OCI-LY1 (cell line): ENCODE results near the gene CEP97.
"Not testable (repeated sequence)": the region's sequence is repeated elsewhere in the genome, so short reads cannot be mapped to it uniquely, and the experiment has no call there.

Experiments used
- H2AFZ ChIP-seq: fragments of 200-600 bp; sonication (generic), shearing (Covaris generic); 2 replicates; pipeline ENCODE4 v1.6.0; 2014; ENCODE audit warnings: antibody characterized with exemption, mild to moderate bottlenecking, low read length
- H3F3A ChIP-seq: fragments of 200-600 bp; sonication (generic), shearing (Covaris generic); 2 replicates; pipeline ENCODE4 v1.6.0; 2014; ENCODE audit warnings: mild to moderate bottlenecking, antibody characterized with exemption, low read length, moderate library complexity; ENCODE audit not compliant: insufficient read depth
- H3K27ac ChIP-seq: fragments of 200-600 bp; sonication (generic); 2 replicates; pipeline ENCODE4 v1.5.1; 2014; ENCODE audit warnings: low read length, mixed run types, mild to moderate bottlenecking, low read depth; ENCODE audit not compliant: poor library complexity, severe bottlenecking
- H3K27me3 ChIP-seq: fragments of 200-600 bp; sonication (generic); 2 replicates; pipeline ENCODE4 v1.6.0; 2014; ENCODE audit warnings: antibody characterized with exemption, mild to moderate bottlenecking, low read length, moderate library complexity; ENCODE audit not compliant: insufficient read depth
- H3K36me3 ChIP-seq: fragments of 200-600 bp; sonication (generic); 2 replicates; pipeline ENCODE4 v1.6.1; 2014; ENCODE audit warnings: mild to moderate bottlenecking, antibody characterized with exemption, low read length, moderate library complexity, mixed read lengths; ENCODE audit not compliant: insufficient read depth
- H3K4me1 ChIP-seq: fragments of 200-600 bp; sonication (generic); 2 replicates; pipeline ENCODE4 v1.5.1; 2014; ENCODE audit warnings: mild to moderate bottlenecking, low read length, moderate library complexity; ENCODE audit not compliant: insufficient read depth, severe bottlenecking
- H3K4me2 ChIP-seq: fragments of 200-600 bp; sonication (generic), shearing (Covaris generic); 2 replicates; pipeline ENCODE4 v1.6.1; 2014; ENCODE audit warnings: low read length
- H3K4me3 ChIP-seq: fragments of 200-600 bp; sonication (generic); 2 replicates; pipeline ENCODE4 v1.5.1; 2014; ENCODE audit warnings: low read length, low read depth, mild to moderate bottlenecking, mixed read lengths; ENCODE audit not compliant: poor library complexity, severe bottlenecking
- H3K79me2 ChIP-seq: fragments of 200-600 bp; shearing (Covaris generic); 2 replicates; pipeline ENCODE4 v1.6.1; 2016; ENCODE audit warnings: mixed run types, low read length, mixed read lengths; ENCODE audit not compliant: insufficient read depth
- H3K9ac ChIP-seq: fragments of 200-600 bp; sonication (generic), shearing (Covaris generic); 2 replicates; pipeline ENCODE4 v1.6.1; 2014; ENCODE audit warnings: mild to moderate bottlenecking, low read length, mixed read lengths
- H3K9me2 ChIP-seq: fragments of 200-600 bp; sonication (generic), shearing (Covaris generic); 2 replicates; pipeline ENCODE4 v1.6.1; 2014; ENCODE audit warnings: low read depth, mild to moderate bottlenecking, low read length, mixed read lengths
- H3K9me3 ChIP-seq: fragments of 200-600 bp; shearing (Covaris generic); 2 replicates; pipeline ENCODE4 v1.6.1; 2014; ENCODE audit warnings: low read length, mixed read lengths
- H4K20me1 ChIP-seq: fragments of 200-600 bp; sonication (generic), shearing (Covaris generic); 2 replicates; pipeline ENCODE4 v1.6.0; 2016; ENCODE audit warnings: mild to moderate bottlenecking, low read length; ENCODE audit not compliant: insufficient read depth
- CTCF ChIP-seq: fragments of 200-600 bp; sonication (generic), shearing (Covaris generic); IDR thresholded peaks from 2 replicates; pipeline ENCODE4 v1.5.1; 2017; ENCODE audit warnings: mild to moderate bottlenecking, antibody characterized with exemption, low read length, moderate library complexity, mixed read lengths
- EZH2 ChIP-seq: fragments of 200-600 bp; sonication (generic), shearing (Covaris generic); IDR thresholded peaks from 2 replicates; pipeline ENCODE4 v1.8.0; 2017; ENCODE audit warnings: borderline replicate concordance, mixed run types, mild to moderate bottlenecking, antibody characterized with exemption, low read length, moderate library complexity, mixed read lengths

The CEP97 gene

DNA sequence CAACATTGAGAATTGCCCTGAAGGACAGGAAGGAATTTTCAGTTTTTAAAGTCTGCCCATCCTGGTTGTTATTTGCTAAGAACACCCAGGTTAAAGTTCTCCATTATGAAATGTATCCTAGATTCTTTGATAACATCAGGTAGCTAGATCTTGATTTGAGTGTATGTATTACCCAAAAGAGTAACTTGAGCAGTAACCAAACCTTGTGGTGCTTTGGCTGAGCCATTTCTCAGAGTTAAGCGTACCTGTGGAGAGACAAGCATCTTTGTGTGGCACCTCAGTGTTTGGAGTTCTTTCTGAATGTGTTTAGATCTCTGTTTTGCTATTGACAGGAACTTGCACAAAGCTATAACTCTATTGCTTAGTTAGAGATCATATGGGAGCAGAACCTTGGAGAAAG is 20.4 kb downstream of the CEP97 start:
- no peaks in the 10 kb centered on the region for H3K79me2 ChIP-seq
- H3F3A ChIP-seq = no peaks in the 10 kb centered on the region
- no peaks in the 10 kb centered on the region for H3K27me3 ChIP-seq
- H3K4me3 ChIP-seq = no peak overlapping the region
- no peak for TF ChIP-seq EZH2
- TF ChIP-seq CTCF = no peak
- H3K27ac ChIP-seq = no peak overlapping the region
- H3K9me2 ChIP-seq = no peaks in the 10 kb centered on the region
- H3K9me3 ChIP-seq = no peaks in the 10 kb centered on the region; the same call in 1 of the 2 replicates
- H3K4me2 ChIP-seq = no peak overlapping the region
- H3K36me3 ChIP-seq = peaks cover 13% of the 10 kb centered on the region
- no peak overlapping the region for H3K9ac ChIP-seq
- H3K4me1 ChIP-seq = no peaks in the 10 kb centered on the region
- H4K20me1 ChIP-seq = no peaks in the 10 kb centered on the region
- no peak overlapping the region for H2AFZ ChIP-seq

- not testable (repeated sequence) for H3K27me3 ChIP-seq, H3K9ac ChIP-seq, H3K79me2 ChIP-seq, H2AFZ ChIP-seq, H4K20me1 ChIP-seq, H3K4me1 ChIP-seq, H3K9me3 ChIP-seq, H3K4me2 ChIP-seq, H3F3A ChIP-seq, H3K9me2 ChIP-seq, H3K27ac ChIP-seq, H3K4me3 ChIP-seq
- H3K36me3 ChIP-seq = peaks cover 13% of the 10 kb centered on the region
These were observed 21.5 kb downstream of the CEP97 start for GRCh38 chr3:101745934-101746333.

DNA sequence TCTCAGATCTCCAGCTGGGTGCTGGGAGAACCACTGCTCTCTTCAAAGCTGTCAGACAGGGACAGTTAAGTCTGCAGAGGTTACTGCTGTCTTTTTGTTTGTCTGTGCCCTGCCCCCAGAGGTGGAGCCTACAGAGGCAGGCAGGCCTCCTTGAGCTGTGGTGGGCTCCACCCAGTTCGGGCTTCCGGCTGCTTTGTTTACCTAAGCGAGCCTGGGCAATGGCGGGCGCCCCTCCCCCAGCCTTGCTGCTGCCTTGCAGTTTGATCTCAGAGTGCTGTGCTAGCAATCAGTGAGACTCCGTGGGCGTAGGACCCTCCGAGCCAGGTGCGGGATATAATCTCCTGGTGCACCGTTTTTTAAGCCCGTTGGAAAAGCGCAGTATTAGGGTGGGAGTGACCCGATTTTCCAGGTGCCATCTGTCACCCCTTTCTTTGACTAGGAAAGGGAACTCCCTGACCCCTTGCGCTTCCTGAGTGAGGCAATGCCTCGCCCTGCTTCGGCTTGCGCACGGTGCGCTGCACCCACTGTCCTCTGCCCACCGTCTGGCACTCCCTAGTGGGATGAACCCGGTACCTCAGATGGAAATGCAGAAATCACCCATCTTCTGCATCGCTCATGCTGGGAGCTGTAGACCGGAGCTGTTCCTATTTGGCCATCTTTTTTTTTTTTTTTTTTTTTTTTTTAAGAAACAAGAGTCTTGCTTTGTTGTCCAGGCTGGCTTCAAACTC is 29.1 kb downstream of the CEP97 start:
- not testable (repeated sequence) for H3K4me2 ChIP-seq, H4K20me1 ChIP-seq, H3K9me3 ChIP-seq, H3K4me1 ChIP-seq, H3F3A ChIP-seq, H3K27me3 ChIP-seq, H3K9me2 ChIP-seq, H3K9ac ChIP-seq, H3K27ac ChIP-seq, H3K79me2 ChIP-seq, H3K4me3 ChIP-seq, H2AFZ ChIP-seq
- peaks cover 42% of the 10 kb centered on the region for H3K36me3 ChIP-seq

DNA sequence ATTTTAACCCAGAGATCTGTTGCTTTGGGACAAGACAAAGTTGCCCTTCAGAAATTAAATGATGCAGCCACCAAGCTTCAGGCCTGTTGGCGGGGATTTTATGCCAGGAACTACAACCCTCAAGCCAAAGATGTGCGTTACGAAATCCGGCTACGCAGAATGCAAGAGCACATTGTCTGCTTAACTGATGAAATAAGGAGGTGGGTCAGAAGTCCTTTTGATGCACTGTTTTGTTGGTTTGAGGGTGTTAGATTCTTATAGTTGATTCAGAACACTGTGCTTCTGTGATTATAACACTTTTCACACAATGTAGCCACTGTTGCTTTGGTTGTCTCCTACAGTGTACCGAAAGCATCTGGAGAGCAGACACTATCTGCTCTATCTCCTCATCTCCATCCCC is 33.8 kb downstream of the CEP97 start:
- H3K4me3 ChIP-seq = no peak overlapping the region
- H3K9me3 ChIP-seq = no peaks in the 10 kb centered on the region
- no peaks in the 10 kb centered on the region for H3K9me2 ChIP-seq
- H2AFZ ChIP-seq = no peak overlapping the region
- no peaks in the 10 kb centered on the region for H3K27me3 ChIP-seq
- no peak for TF ChIP-seq CTCF
- no peak for TF ChIP-seq EZH2
- H3K4me2 ChIP-seq = no peak overlapping the region
- no peak overlapping the region for H3K9ac ChIP-seq
- H4K20me1 ChIP-seq = no peaks in the 10 kb centered on the region
- no peaks in the 10 kb centered on the region for H3K79me2 ChIP-seq
- no peak overlapping the region for H3K27ac ChIP-seq
- H3K4me1 ChIP-seq = no peaks in the 10 kb centered on the region
- H3F3A ChIP-seq = no peaks in the 10 kb centered on the region
- H3K36me3 ChIP-seq = peaks cover 69% of the 10 kb centered on the region
